ENCODE measurements around the gene SPTA1. TPM values are rescaled to one million over a fixed set of nuclear protein-coding genes. Genes with fewer than 3 reads are reported as not detected.

The SPTA1 gene
- total RNA-seq, 1 experiment from 2014 or later = not detected

GRCh38 chr1:158654086-158654485, 32.4 kb downstream of the SPTA1 start:
- intact Hi-C loops (cut with micrococcal nuclease) = no loop called here
- Histone ChIP-seq H3K4me3 (replicated peaks in 1 of 2; ENCODE audit: low read depth in 1 of 2, low read length in 2 of 2) (no peak overlapping the region), H3K4me2 (ENCODE audit: low read length) (no peak overlapping the region), H3K9me2 (ENCODE audit: insufficient read depth) (no peaks in the 10 kb centered on the region), H3K27ac (ENCODE audit: low read depth, low read length) (no peak overlapping the region), H3K36me3 (ENCODE audit: control insufficient read depth in 1 of 2, insufficient read depth in 2 of 2, low read length in 2 of 2) (no peaks in the 10 kb centered on the region), H3K9ac (ENCODE audit: low read length) (no peak overlapping the region), H2AFZ (ENCODE audit: low read depth, low read length, poor library complexity, severe bottlenecking) (no peak overlapping the region), H3K79me2 (ENCODE audit: insufficient read depth, low read length) (no peaks in the 10 kb centered on the region), H3K4me1 (ENCODE audit: control insufficient read depth in 1 of 2, insufficient read depth in 2 of 2, low read length in 2 of 2) (no peaks in the 10 kb centered on the region), H4K20me1 (ENCODE audit: insufficient read depth) (no peaks in the 10 kb centered on the region), H3K27me3 (ENCODE audit: insufficient read depth, low read length) (no peaks in the 10 kb centered on the region), H3K9me3 (ENCODE audit: control insufficient read depth in 1 of 2, insufficient read depth in 1 of 2, low read depth in 1 of 2, low read length in 2 of 2) (no peaks in the 10 kb centered on the region)
- DNase-seq (ENCODE audit: low read depth, low spot score) (no peak), ATAC-seq (no peak)
- POLR2A ChIA-PET = no interaction called here
- RAD21 ChIA-PET (ENCODE audit: low non-redundant PET in 1 of 2, low total read pairs in 2 of 2, uncharacterized antibody in 2 of 2, unreplicated experiment in 2 of 2) = no interaction called here
- TF ChIP-seq CEBPB (IDR thresholded peaks at IDR 0.05; ENCODE audit: low read depth) = no peak
- TF ChIP-seq EZH2phosphoT487 (IDR thresholded peaks at IDR 0.05; ENCODE audit: borderline replicate concordance) = no peak
- no peak for TF ChIP-seq TCF7L2 (IDR thresholded peaks at IDR 0.05; ENCODE audit: borderline replicate concordance, extremely low read depth, insufficient read depth, insufficient read length)
- TF ChIP-seq, protein P1, sequence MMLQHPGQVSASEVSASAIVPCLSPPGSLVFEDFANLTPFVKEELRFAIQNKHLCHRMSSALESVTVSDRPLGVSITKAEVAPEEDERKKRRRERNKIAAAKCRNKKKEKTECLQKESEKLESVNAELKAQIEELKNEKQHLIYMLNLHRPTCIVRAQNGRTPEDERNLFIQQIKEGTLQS (IDR thresholded peaks at IDR 0.05) = no peak
- no peak for TF ChIP-seq SRF (IDR thresholded peaks at IDR 0.05; ENCODE audit: low read depth)
- no peak for TF ChIP-seq CBX3 (IDR thresholded peaks at IDR 0.05; ENCODE audit: low read depth)
- no peak for TF ChIP-seq RAD21 (IDR thresholded peaks at IDR 0.05; ENCODE audit: low read depth)
- no peak for TF ChIP-seq SP1 (IDR thresholded peaks at IDR 0.05; ENCODE audit: low read depth)
- no peak for TF ChIP-seq EGR1 (IDR thresholded peaks at IDR 0.05; ENCODE audit: low read depth)
- no peak for TF ChIP-seq ZNF274 (IDR thresholded peaks at IDR 0.05; ENCODE audit: low read depth, low read length)
- TF ChIP-seq, protein P2, sequence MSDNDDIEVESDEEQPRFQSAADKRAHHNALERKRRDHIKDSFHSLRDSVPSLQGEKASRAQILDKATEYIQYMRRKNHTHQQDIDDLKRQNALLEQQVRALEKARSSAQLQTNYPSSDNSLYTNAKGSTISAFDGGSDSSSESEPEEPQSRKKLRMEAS (IDR thresholded peaks at IDR 0.05) = no peak
- no peak for TF ChIP-seq YY1 (IDR thresholded peaks at IDR 0.05; ENCODE audit: extremely low read depth, insufficient replicate concordance, low read depth, low read length)
- TF ChIP-seq ZFX (IDR thresholded peaks at IDR 0.05) = no peak
- TF ChIP-seq POLR2A (IDR thresholded peaks at IDR 0.05; ENCODE audit: borderline replicate concordance, extremely low read depth, insufficient read depth, insufficient read length) = no peak
- TF ChIP-seq, protein P3, sequence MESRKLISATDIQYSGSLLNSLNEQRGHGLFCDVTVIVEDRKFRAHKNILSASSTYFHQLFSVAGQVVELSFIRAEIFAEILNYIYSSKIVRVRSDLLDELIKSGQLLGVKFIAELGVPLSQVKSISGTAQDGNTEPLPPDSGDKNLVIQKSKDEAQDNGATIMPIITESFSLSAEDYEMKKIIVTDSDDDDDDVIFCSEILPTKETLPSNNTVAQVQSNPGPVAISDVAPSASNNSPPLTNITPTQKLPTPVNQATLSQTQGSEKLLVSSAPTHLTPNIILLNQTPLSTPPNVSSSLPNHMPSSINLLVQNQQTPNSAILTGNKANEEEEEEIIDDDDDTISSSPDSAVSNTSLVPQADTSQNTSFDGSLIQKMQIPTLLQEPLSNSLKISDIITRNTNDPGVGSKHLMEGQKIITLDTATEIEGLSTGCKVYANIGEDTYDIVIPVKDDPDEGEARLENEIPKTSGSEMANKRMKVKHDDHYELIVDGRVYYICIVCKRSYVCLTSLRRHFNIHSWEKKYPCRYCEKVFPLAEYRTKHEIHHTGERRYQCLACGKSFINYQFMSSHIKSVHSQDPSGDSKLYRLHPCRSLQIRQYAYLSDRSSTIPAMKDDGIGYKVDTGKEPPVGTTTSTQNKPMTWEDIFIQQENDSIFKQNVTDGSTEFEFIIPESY (IDR thresholded peaks at IDR 0.05; ENCODE audit: extremely low read depth, insufficient replicate concordance, low read length) = no peak
- TF ChIP-seq SIN3A (IDR thresholded peaks at IDR 0.05; ENCODE audit: low read depth) = no peak
- TF ChIP-seq, protein P4, sequence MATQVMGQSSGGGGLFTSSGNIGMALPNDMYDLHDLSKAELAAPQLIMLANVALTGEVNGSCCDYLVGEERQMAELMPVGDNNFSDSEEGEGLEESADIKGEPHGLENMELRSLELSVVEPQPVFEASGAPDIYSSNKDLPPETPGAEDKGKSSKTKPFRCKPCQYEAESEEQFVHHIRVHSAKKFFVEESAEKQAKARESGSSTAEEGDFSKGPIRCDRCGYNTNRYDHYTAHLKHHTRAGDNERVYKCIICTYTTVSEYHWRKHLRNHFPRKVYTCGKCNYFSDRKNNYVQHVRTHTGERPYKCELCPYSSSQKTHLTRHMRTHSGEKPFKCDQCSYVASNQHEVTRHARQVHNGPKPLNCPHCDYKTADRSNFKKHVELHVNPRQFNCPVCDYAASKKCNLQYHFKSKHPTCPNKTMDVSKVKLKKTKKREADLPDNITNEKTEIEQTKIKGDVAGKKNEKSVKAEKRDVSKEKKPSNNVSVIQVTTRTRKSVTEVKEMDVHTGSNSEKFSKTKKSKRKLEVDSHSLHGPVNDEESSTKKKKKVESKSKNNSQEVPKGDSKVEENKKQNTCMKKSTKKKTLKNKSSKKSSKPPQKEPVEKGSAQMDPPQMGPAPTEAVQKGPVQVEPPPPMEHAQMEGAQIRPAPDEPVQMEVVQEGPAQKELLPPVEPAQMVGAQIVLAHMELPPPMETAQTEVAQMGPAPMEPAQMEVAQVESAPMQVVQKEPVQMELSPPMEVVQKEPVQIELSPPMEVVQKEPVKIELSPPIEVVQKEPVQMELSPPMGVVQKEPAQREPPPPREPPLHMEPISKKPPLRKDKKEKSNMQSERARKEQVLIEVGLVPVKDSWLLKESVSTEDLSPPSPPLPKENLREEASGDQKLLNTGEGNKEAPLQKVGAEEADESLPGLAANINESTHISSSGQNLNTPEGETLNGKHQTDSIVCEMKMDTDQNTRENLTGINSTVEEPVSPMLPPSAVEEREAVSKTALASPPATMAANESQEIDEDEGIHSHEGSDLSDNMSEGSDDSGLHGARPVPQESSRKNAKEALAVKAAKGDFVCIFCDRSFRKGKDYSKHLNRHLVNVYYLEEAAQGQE (IDR thresholded peaks at IDR 0.05; ENCODE audit: low read depth) = no peak
- TF ChIP-seq EZH2 (IDR thresholded peaks at IDR 0.05) = no peak
- TF ChIP-seq FOSL1 (IDR thresholded peaks at IDR 0.05; ENCODE audit: low read depth) = no peak
- BruUV-seq (replicated peaks) = no TSS peak
- CTCF ChIA-PET = no interaction called here
